GM18511 (cell line): ENCODE results near the gene MYADM.

Experiments
- ATAC-seq: cut with Tn5 transposase; IDR thresholded peaks from one replicate; pipeline ENCODE4 v1.9.1; 2021; ENCODE audit warnings: mild to moderate bottlenecking, moderate library complexity; ENCODE audit not compliant: unreplicated experiment

The MYADM gene

DNA sequence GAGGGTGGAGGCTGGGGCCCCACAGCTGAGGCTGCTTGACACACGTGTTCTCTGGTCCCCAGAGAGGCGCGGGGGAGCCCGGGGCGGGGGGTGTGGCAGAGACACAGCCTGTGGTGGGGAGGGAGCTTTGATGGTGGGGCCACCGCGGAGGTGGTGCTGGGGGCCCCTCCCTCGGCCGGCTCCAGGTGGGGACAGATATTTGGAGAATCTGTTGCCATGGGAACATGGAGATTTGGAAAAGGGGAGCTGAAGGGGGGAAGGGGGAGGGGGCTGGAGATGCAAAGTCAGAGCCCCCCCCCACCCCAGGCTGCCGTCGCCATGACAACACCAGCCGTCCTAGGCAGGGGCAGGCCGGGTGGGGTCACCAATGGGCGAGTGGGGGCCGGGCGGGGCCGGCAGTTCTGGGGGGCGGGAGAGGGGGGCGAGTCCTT is 15.6 kb downstream of the MYADM start:
- no peak for ATAC-seq

DNA sequence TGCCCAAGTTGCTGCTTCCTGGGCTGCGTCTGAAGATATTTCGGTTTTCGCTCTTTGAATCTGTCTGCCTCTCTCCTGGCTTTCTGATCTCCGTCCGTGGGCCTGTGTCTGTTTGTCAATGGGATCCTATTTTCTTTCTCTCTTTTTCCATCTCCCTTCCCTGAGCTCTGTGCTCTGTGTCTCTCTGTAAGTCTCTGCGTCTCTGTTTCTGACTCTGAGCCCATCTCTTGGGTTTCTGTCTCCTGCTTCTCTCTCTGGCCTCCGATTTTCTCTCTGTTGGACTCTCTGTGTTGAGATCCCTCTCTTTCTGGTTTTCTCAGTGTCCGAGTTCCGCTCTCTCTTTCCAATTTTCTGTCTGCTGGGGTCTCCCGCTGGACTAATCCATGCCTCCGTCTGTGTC is 16.1 kb downstream of the MYADM start:
- ATAC-seq: no peak

DNA sequence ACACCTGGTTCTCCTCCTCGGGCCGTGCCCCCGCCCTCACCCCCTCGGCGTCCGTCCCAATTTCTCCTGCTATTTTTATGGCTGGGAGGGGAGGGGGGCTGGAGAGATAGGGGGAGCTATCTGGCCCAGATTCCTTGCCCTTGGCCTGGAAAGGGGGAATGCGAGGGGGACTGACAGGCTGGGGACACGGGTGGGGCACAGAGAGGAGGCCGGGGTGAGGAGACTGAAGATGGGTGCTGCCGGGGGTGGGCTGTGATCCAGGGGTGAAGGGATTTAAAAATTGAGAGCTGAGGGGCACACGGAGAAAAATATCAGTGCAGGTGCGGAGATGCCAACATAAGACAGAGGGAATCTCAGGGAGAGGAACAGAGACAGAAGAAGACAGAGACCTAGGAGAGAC is 16.6 kb downstream of the MYADM start:
- ATAC-seq: no peak

DNA sequence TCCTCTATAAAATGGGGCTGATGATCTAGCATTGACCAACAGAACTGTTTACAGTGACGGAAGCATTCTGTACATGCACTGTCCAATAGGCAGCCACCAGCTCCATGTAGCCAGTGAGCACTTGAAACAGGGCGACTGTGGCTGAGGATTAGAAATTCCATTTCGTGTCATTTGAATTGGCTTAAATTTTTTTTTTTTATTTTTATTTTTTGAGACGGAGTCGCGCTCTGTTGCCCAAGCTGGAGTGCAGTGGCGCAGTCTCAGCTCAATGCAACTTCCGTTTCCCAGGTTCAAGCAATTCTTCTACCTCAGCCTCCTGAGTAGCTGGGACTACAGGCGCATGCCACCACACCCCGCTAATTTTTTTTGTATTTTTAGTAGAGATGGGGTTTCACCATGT is 17.4 kb downstream of the MYADM start:
- no peak for ATAC-seq

DNA sequence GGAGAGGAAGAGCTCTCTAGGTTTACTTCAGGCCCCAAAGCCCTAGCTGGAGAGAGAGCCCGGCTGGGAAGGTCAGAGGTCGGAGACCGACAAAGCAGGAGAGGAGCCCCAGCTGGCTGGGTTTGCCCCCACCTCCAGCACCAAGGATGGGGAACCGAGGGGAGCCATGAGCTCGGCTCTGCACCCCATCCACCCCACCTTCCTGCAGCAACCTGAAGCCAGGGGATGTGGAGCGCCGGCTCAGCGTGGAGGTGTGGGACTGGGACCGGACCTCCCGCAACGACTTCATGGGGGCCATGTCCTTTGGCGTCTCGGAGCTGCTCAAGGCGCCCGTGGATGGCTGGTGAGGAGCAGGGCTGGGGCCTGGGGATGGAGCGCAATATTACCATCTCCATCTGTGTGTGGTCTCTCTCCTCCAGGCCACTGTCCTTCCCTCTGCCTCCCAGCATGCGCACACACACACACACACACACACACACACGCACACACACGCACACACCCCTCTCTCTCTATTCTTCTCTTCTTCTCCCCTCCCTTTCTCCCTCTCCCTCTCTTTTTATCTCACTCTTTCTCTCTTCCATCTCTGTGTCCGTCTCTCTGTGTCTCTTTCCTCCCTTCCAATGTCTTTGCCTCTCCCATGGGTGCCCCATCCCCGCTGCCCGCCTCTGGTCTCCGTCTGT is 24.8 kb downstream of the MYADM start:
- ATAC-seq: no peak

DNA sequence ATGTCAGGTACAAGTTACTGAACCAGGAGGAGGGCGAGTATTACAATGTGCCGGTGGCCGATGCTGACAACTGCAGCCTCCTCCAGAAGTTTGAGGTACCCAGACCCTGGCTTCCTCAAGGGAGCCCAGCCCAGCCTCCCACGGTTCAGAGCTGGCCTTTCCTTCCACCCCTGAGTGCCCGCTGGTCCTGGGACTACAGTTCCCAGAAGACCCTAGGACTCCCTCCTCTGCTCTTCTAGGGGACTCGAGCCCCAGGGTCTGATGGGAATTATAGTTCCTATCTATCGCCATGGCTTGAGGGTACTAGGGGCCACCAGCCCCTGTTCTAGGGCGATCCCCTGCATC is 25.3 kb downstream of the MYADM start:
- no peak for ATAC-seq

DNA sequence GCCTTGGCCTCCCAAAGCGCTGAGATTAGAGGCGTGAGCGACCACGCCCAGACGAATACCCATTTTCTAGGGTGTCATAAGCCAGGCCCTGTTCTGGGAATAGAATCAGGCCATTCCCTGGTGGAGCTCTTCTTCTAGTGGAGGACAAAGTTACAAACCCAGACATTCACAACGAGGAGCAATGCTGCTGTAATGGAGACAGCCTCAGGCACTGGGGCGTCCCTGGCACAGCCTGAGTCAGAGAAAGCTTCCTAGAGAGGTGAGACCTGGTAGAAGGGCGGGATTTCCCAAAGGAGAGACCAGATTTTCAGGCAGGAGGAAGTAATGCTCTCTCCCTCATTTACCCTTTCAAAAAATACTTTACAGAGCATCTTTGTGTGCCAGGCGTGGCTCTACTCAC is 27.0 kb downstream of the MYADM start:
- ATAC-seq: no peak

DNA sequence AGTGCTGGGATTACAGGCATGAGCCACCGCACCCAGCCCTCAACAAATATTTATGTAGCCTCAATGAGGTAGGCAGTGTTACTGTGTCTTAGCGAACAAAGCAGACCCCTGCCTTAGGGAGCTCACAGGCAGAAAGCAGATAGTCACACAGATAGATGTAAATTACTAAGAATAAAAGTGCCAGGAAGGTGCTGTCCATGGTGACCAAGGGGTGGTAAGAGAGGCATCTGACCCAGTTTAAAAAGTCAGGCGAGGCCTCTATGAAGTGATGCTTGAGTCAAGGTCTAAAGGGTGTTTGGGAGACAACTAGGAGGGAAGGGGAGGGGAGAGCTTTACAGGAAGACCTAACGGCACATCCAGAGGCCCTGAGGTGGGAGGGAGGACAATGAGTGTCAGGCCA is 29.0 kb downstream of the MYADM start:
- ATAC-seq: no peak

DNA sequence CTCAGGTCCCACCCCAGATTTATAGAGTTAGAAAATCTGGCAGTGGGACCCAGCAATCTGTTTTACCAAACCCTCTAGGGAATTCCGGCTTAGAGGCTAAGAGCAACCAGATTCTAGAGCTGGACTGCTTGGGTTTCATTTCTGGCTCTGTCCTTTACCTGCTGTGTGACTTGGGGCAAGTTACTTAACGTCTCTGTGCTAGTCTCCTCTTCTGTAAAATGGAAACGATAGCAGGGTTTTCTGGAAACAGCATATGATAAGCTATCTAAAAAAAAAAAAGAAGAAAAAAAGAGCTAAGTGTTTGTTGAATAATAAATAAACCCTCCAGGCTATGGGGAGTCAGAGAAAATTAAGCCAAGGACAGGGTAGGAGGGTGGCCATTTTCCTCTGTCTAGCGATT is 29.8 kb downstream of the MYADM start:
- no peak for ATAC-seq

DNA sequence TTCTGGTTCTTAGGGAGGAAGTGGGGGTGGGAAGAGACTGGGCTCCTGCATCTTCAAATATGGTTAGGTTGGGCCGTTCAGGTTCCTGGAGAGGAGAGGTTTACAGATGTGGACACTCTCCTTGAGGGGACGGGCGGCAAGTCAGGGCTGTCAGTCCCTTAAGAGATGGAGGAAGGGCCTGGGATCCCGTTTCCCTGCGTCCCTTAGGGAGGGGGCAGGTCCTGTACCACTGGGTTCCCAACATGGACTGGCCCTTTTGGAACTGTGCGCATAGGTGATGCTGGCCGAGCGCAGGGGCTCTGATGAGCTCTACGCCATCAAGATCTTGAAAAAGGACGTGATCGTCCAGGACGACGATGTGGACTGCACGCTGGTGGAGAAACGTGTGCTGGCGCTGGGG is 30.5 kb downstream of the MYADM start:
- no peak for ATAC-seq

DNA sequence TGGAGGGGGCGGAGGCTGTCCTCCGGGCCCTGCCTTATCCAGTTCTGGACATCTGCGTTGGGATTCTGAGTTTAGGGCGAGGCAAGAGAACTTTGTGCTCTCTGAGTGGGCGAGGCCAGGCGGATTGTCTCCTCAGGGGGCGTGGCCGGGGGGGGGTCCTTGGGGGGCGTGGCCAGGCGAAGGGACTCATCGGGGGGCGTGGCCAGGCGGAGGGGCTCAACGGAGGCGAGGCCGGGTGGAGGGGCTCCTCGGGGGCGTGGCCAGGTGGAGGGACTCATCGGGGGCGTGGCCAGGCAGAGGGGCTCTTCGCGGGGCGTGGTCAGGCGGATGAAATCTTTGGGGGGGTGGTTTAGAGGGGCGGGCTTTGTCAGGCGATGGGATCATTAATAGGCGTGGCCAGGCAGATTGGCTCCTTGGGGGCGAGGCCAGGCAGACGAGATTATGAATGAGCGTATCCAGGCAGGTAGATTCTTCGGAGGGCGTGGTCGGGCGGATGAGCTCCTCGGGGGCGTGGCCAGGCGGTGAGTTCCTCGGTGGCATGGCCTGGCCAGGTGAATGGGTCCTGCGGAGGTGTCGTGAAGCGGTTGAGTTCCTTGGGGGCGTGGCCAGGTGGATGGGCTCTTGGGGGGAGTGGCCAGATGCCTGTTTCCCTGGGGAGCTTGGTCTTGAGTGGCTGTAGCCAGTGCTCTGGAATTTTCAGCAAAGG is 31.1 kb downstream of the MYADM start:
- ATAC-seq: no peak

DNA sequence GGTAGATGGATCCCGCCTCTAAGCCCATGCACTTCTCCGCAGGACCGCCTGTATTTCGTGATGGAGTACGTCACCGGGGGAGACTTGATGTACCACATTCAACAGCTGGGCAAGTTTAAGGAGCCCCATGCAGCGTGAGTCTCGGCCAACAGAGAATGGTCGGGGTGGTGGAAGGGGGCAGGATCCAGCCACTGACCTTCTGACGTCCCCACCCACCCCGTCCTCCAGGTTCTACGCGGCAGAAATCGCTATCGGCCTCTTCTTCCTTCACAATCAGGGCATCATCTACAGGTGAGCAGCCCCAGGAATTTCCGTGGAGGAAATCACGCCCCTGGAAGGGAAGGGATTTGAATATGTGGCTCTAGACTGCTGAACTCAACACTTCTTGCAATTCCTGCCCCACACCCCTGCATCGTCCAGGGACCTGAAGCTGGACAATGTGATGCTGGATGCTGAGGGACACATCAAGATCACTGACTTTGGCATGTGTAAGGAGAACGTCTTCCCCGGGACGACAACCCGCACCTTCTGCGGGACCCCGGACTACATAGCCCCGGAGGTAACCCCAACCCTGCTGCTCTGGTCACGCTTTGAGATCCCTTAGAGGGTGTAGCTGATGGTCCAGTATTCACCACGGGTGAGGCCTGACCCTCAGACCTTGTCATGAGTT is 32.6 kb downstream of the MYADM start:
- no peak for ATAC-seq

DNA sequence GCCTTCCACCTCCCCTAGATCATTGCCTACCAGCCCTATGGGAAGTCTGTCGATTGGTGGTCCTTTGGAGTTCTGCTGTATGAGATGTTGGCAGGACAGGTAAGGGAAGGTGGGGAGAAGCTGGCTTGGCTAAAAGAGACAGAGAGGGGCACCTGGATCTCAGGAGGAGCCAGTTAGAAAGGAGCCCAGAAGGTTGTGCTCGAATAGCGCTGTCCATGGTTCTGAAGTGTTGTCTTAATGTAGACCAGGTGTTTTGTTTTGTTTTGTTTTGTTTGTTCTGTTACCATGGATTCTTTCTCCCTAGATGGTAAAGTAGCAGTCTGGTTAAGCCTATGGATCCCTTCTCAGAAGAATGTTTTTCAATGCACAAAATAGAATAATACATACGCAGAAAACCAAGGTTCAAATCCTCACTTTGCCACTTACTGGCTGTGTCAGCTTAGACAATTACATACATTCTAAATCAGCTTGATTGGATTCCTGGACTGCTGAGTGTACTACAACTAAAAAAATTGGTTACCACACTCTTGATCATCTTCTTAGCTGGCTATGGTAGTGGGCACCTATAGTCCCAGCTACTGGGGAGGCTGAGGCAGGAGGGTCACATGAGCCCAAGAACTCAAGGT is 35.5 kb downstream of the MYADM start:
- no peak for ATAC-seq

DNA sequence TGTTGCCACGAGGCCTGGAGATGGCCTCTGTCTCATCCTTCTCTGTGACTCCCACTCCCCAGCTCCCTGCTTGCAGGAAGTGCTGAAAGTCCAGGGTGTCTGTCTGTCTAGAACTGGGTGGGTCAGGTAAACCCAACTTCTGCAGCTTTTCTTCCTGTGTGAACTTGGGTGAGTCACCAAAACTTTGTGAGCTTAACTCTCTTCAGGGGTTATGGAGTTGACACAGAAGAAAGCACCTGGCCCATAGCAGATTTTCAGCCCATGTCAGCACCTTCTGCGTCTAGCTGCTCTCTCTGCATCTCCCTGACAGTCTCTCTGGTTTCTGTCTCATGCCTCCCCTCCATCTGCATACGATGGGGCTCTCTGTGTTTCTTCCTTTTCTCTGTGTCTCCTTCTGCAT is 37.2 kb downstream of the MYADM start:
- ATAC-seq: no peak

DNA sequence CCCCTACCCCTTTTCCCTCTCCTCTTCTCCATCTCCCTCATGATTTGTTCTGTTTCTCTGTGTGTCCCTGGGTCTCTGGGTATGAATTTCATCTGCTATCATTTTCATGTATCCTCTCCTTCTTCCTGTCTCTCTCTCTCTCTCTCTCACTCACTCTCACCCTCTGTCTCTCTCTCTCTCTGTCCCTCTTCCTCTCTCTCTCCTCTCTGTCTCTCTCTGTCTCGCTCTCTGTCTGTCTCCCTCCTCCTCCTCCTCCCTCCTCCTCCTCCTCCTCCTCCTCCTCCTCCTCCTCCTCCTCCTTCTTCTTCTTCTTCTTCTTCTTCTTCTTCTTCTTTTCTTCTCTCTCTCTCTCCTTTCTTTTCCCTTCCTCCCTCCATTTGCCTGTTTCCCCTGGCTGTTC is 38.1 kb downstream of the MYADM start:
- no peak for ATAC-seq

DNA sequence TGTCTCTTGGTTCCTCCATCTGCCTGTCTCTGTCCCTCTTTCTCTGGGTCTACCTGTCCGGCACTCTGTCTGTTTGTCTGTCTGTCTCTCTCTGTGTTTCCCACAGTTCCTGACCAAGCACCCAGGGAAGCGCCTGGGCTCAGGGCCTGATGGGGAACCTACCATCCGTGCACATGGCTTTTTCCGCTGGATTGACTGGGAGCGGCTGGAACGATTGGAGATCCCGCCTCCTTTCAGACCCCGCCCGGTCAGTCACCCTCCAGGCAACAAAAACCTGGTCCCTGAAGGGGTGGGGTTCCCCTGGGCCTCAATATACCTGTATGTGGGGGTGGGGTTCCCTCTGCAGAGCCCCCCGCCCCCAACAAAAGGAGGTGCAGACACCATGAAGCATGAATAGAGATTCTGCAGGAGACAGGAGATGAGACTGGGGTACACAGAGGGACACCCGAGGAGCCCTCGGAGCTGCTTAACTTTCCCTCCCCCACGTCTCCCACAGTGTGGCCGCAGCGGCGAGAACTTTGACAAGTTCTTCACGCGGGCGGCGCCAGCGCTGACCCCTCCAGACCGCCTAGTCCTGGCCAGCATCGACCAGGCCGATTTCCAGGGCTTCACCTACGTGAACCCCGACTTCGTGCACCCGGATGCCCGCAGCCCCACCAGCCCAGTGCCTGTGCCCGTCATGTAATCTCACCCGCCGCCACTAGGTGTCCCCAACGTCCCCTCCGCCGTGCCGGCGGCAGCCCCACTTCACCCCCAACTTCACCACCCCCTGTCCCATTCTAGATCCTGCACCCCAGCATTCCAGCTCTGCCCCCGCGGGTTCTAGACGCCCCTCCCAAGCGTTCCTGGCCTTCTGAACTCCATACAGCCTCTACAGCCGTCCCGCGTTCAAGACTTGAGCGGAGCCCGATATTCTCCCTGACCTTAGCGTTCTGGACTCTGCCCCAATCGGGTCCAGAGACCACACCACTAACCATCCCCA is 38.8 kb downstream of the MYADM start:
- no peak for ATAC-seq

DNA sequence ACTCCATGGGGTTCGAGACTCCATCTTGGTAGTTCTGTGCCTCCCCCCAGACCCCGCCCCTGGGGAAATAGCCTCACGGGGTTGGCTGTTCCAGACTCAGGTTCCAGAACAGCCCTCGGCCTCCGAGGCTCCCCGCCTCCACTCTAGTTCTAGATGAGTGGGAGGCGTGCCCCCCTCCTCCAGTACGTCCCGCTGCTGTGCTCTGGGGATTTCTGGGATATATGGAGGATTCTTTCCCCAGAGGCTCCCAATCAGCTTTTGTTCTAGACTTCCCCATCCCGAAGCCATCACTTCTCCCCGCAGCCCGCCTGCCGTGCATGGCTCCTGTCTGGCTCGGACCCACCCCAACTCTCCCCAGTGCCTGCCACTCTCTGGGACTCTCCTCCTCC is 39.5 kb downstream of the MYADM start:
- ATAC-seq: no peak

DNA sequence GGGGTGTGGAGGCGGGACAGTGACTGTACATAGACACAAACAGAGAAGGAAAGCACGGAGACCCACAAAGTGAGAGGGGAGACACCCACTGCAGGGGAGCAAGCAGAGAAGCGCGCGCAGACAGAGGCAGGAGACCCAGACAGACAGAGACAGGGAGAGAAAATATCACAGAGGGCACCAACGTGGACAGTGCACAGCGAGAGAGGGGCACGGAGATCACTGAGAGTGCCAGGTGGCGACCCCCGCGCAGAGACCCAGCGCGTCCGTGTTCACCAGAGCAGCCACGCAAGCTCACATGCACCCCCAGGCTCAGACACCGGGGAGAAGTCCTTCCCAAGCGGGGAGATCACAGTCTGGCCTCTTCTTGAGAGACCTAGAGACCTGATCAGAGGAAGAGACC is 40.0 kb downstream of the MYADM start:
- ATAC-seq: no peak

DNA sequence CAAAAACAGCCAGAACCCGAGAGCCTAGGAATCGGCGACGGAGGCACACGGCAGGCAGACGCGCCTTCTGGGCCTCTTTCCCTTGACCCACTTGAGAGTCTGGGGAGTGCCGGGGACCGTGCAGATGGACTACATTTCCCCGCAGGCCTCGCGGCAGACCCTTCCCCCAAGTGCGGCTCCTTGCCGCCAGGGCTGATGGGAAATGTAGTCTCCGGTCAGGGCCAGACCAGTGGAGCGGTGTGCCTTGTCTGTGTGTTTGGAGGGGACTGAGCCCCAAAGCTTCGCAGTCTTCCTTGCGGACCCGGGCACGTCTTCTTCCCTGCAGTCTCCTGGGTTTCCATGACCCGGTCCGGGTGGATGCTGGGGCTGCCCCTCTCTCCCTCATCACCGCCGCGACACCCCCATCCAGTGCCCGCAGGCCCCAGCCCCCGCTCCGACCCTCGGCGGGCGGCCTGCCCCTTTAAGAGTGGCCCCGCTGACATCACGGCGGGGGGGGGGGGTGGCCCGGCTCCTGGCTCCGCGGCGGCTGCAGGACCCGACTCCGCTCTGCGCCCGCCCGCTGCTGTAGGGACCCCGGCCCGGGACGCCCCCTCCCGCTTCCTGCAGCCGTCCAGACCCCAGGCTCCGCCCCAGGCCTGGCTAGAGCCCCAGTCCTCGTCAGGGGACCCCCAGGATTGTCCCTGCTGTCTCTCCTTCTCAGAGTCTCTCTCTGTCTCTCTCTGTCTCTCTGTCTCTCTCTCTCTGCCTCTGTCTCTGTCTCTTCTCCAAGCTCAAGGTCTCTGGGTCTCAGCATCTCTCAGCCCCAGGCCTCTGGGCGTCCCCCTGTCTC is 40.6 kb downstream of the MYADM start:
- no peak for ATAC-seq

DNA sequence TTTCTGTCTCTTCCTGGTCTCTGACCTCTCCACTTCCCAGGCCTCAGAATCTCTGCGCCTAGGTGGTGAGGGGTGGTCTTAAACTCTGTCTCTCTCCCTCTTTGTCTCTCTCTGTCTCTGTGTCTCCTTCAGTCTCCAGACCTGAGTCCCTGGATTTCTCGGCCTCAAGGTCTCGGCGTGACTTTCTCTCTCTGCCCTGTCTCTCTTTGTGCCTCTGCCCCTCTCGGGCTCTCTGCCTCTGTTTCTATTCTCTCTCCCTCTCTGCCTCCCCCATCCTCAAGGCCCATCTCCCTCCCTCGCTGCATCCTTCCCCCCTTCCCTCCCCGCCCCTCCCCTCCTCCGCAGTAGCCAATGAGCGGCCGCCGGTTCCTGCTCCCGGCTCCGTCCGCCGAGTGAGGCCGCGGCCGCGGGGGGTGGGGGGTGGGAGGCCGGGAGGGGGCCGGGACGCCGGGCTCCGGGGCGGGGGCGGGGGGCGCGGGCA is 41.3 kb downstream of the MYADM start, which contains the start of gene CACNG7:
TSS of gene CACNG7 (plus strand) at position 344 of the 481 bp plus-strand sequence. CDS start 3,554 bp downstream, outside the sequence.
- ATAC-seq: no peak
